ENCODE data around the gene CORO1C. TPM values are rescaled to one million over a fixed set of nuclear protein-coding genes. Genes with fewer than 3 reads are reported as not detected.
A peak's percentile ranks its signal among the peaks of the same experiment; 100 is the strongest.
"Not testable (repeated sequence)": the region's sequence is repeated elsewhere in the genome, so short reads cannot be mapped to it uniquely, and the experiment has no call there.

CORO1C gene
- total RNA-seq, 4 donors from 2014 or later, result 277 to 473 (median 342) TPM

GRCh38 chr12:108633534-108634248 is 97.6 kb downstream of the CORO1C start, which contains the start of gene SELPLG:
Gene SELPLG, minus strand, starts transcription at chr12:108633894. Its CDS starts 9,587 bp downstream, at chr12:108624307.
- 84% methylated on average over 3 of the region's 14 CpGs; no CpG with 5 or more reads in 1 of the 2 donors for WGBS, 2 donors (ENCODE audit: low coverage in 1 of 2)
- Histone ChIP-seq H3K4me3 (peak within 1 kb of the TSS in 1 of 2 donors; percentile 30), H3K36me3 (no peaks in the 10 kb centered on the region), H3K4me1 (peaks cover 0 to 46% (median 26%) of the 10 kb centered on the region in 3 donors), H3K27me3 (peaks cover 27% of the 10 kb centered on the region), H3K9me3 (no peaks in the 10 kb centered on the region), H3K27ac (peak within 1 kb of the TSS in 3 of 4 donors; percentile 25 to 48 (median 38))
- ATAC-seq, result peak; percentile 35
- TF ChIP-seq POLR2AphosphoS5 (IDR thresholded peaks at IDR 0.05) (no peak), POLR2A (IDR thresholded peaks at IDR 0.05) (peak; percentile 28 to 31), EP300 (IDR thresholded peaks at IDR 0.05) (no peak)

GRCh38 chr12:108633081-108633533 is 98.2 kb downstream of the CORO1C start:
- no peaks in the 10 kb centered on the region for H3K36me3 ChIP-seq
- H3K9me3 ChIP-seq, result no peaks in the 10 kb centered on the region
- peaks cover 0 to 40% (median 21%) of the 10 kb centered on the region in 3 donors for H3K4me1 ChIP-seq
- H3K27ac ChIP-seq, result peak overlapping the region in 2 of 4 donors; percentile 38 to 48
- no peak for ATAC-seq
- peak overlapping the region in 1 of 2 donors; percentile 30 for H3K4me3 ChIP-seq
- peaks cover 27% of the 10 kb centered on the region for H3K27me3 ChIP-seq
- TF ChIP-seq CTCF (IDR thresholded peaks at IDR 0.05) (no peak), POLR2A (IDR thresholded peaks at IDR 0.05) (no peak)
- WGBS, 2 donors (ENCODE audit: low coverage in 1 of 2), result 96% methylated on average over 7 of the region's 7 CpGs; no CpG with 5 or more reads in 1 of the 2 donors

- not testable (repeated sequence) for H3K9me3 ChIP-seq, H3K36me3 ChIP-seq, H3K4me3 ChIP-seq, ATAC-seq
- H3K27me3 ChIP-seq, result peaks cover 27% of the 10 kb centered on the region
- peak overlapping the region in 1 of 4 donors; percentile 24 for H3K27ac ChIP-seq
- 90 to 100% methylated on average over 1 to 3 of the region's 4 CpGs for WGBS, 2 donors (ENCODE audit: low coverage in 1 of 2)
- peaks cover 0 to 23% (median 13%) of the 10 kb centered on the region in 3 donors for H3K4me1 ChIP-seq
Measured at GRCh38 chr12:108631261-108631660, 100.1 kb downstream of the CORO1C start.

- TF ChIP-seq POLR2A (IDR thresholded peaks at IDR 0.05) (no peak), CTCF (IDR thresholded peaks at IDR 0.05) (no peak), EP300 (IDR thresholded peaks at IDR 0.05) (no peak), POLR2AphosphoS5 (IDR thresholded peaks at IDR 0.05) (no peak)
- no peak for ATAC-seq
- H3K4me1 ChIP-seq, result peaks cover 0 to 16% (median 13%) of the 10 kb centered on the region in 3 donors
- peak overlapping the region in 2 of 4 donors; percentile 37 to 65 for H3K27ac ChIP-seq
- 58 to 78% methylated on average over 6 of the region's 9 CpGs for whole genome bisulfite sequencing, 2 donors (ENCODE audit: low coverage in 1 of 2)
- H3K27me3 ChIP-seq, result peaks cover 27% of the 10 kb centered on the region
- no peaks in the 10 kb centered on the region for H3K9me3 ChIP-seq
- H3K4me3 ChIP-seq, result no peak overlapping the region
- no peaks in the 10 kb centered on the region for H3K36me3 ChIP-seq
Measured at GRCh38 chr12:108630481-108631207, 100.7 kb downstream of the CORO1C start.

- Histone ChIP-seq H3K36me3 (no peaks in the 10 kb centered on the region), H3K9me3 (no peaks in the 10 kb centered on the region), H3K27ac (peak overlapping the region in 3 of 4 donors; percentile 25 to 65 (median 37)), H3K4me1 (peaks cover 0 to 13% (median 11%) of the 10 kb centered on the region in 3 donors), H3K4me3 (no peak overlapping the region), H3K27me3 (peaks cover 24% of the 10 kb centered on the region)
- TF ChIP-seq EP300 (IDR thresholded peaks at IDR 0.05), result no peak
- TF ChIP-seq POLR2AphosphoS5 (IDR thresholded peaks at IDR 0.05), result peak; percentile 33
- ATAC-seq, result peak; percentile 64
- WGBS, 2 donors (ENCODE audit: low coverage in 1 of 2), result 34 to 76% methylated on average over 6 to 9 of the region's 17 CpGs
Measured at GRCh38 chr12:108629824-108630476, 101.4 kb downstream of the CORO1C start.

- peak overlapping the region in 2 of 4 donors; percentile 47 to 51 for H3K27ac ChIP-seq
- no peaks in the 10 kb centered on the region for H3K36me3 ChIP-seq
- ATAC-seq, result no peak
- peaks cover 0 to 13% (median 10%) of the 10 kb centered on the region in 3 donors for H3K4me1 ChIP-seq
- H3K9me3 ChIP-seq, result no peaks in the 10 kb centered on the region
- 70% methylated on average over 2 of the region's 5 CpGs; no CpG with 5 or more reads in 1 of the 2 donors for WGBS, 2 donors (ENCODE audit: low coverage in 1 of 2)
- H3K27me3 ChIP-seq, result peaks cover 21% of the 10 kb centered on the region
- TF ChIP-seq EP300 (IDR thresholded peaks at IDR 0.05), result no peak
- TF ChIP-seq POLR2AphosphoS5 (IDR thresholded peaks at IDR 0.05), result no peak
- no peak for TF ChIP-seq CTCF (IDR thresholded peaks at IDR 0.05)
- TF ChIP-seq POLR2A (IDR thresholded peaks at IDR 0.05), result no peak
- no peak overlapping the region for H3K4me3 ChIP-seq
Measured at GRCh38 chr12:108629151-108629550, 102.2 kb downstream of the CORO1C start.

All from gastroesophageal sphincter (tissue), 4 donors.